Right lobe of liver (tissue), 6 donors: ENCODE results near the gene COL27A1. TPM values are rescaled to one million over a fixed set of nuclear protein-coding genes. Genes with fewer than 3 reads are reported as not detected.

Experiments used
- ATAC-seq, 4 donors: fragments of 200-7000 bp; cut with Tn5 transposase; one replicate each; pipeline ENCODE4 v1.9.1; 2020; ENCODE audit warnings: mild to moderate bottlenecking in 4 of 4, moderate library complexity in 4 of 4
- DNase-seq, 3 donors: peaks; one replicate each; pipeline ENCODE4 v3.0.0-alpha.2; 2020
- H3K27ac ChIP-seq, 3 donors: fragments of 200-600 bp; one replicate each; pipeline ENCODE4 v1.8.0; 2022
- H3K27me3 ChIP-seq, 2 donors: fragments of 200-600 bp; one replicate each; pipeline ENCODE4 v1.8.0; 2022
- H3K36me3 ChIP-seq, 4 donors: fragments of 200-600 bp; sonication (generic) in 1 of 4; one replicate each; pipeline versions ENCODE4 v1.5.1 to v1.8.0; 2017 to 2022; ENCODE audit warnings: control low read depth in 1 of 4
- H3K4me1 ChIP-seq, 4 donors: fragments of 200-600 bp; sonication (generic) in 1 of 4; one replicate each; pipeline versions ENCODE4 v1.5.1 to v1.8.0; 2017 to 2022; ENCODE audit warnings: control low read depth in 1 of 4
- H3K4me3 ChIP-seq, 3 donors: fragments of 200-600 bp; one replicate each; pipeline ENCODE4 v1.8.0; 2022
- H3K9me3 ChIP-seq, 4 donors: fragments of 200-600 bp; sonication (generic) in 1 of 4; one replicate each; pipeline versions ENCODE4 v1.5.1 to v1.8.0; 2017 to 2022; ENCODE audit warnings: control low read depth in 1 of 4
- CTCF ChIP-seq, 4 donors: fragments of 200-600 bp in 3 of 4; fragments of 450-650 bp in 1 of 4; IDR thresholded peaks; one replicate each; pipeline versions ENCODE4 v1.5.1 to v1.8.0; 2016 to 2022; ENCODE audit warnings: antibody characterized with exemption in 4 of 4, mild to moderate bottlenecking in 2 of 4
- POLR2A ChIP-seq: fragments of 450-650 bp; IDR thresholded peaks from one replicate; pipeline ENCODE4 v1.6.1; 2017; ENCODE audit warnings: antibody characterized with exemption, mild to moderate bottlenecking
- WGBS: methylation state at CpG from one replicate; pipeline ENCODE4 v1.1.6; 2018; ENCODE audit warnings: low coverage, low lambda C conversion rate; ENCODE audit not compliant: insufficient coverage; ENCODE audit errors: missing lambda C conversion rate; 5-methylcytosine and 5-hydroxymethylcytosine counted together
- intact Hi-C, 2 donors: fragments of 100-400 bp; cut with DNase I; formaldehyde crosslinking; loops; one replicate each; pipeline versions ENCODE4 v1.11.2 to v1.14.1; 2022
- long read RNA-seq: library from polyadenylated mRNA; unstranded; transcript quantifications from one replicate; pipeline ENCODE4 v2.0.0, GENCODE V29; 2019
- total RNA-seq, 6 experiments: library from RNA; depleted of rRNA in 2 of 6; stranded (reverse); fragments of >200 nt in 2 of 6; fragmentation: NEBNext Ultra II Directional in 3 of 6; extraction: Animal tissue kit (Norgen Biotek cat#: 25700) in 3 of 6; gene quantifications; one replicate each; pipeline versions ENCODE4 v1.1.0 to v1.2.4, GENCODE V29; 2016 to 2023
- donor health status: DM: no; HTN: yes; CAD: no.
- donor health status: DM: no; HTN: no; CAD: no.
- donor health status: DM: no; HTN: no; CAD: no.
- donor health status: DM: no; HTN: yes; CAD: no.
- donor health status: DM: no; HTN: yes; CAD: no.

Gene COL27A1
- 10 to 100 TPM; 11.8 to 51.9 (median 29.3) TPM for total RNA-seq
- long read RNA-seq, partial matches to known transcripts, result 1 of 3 reads
- long read RNA-seq, other reads (novel, unspliced or antisense), result 2 of 3 reads

- DNase-seq (peak; percentile 87 to 90 (median 87)), ATAC-seq (peak; percentile 82 to 85 (median 84))
- Histone ChIP-seq H3K4me1 (peaks cover 0 to 35% (median 4%) of the 10 kb centered on the region in 4 donors), H3K27ac (peak within 1 kb of the TSS; percentile 67 to 87 (median 85)), H3K27me3 (no peaks in the 10 kb centered on the region), H3K9me3 (no peaks in the 10 kb centered on the region), H3K36me3 (no peaks in the 10 kb centered on the region), H3K4me3 (peak within 1 kb of the TSS; percentile 60 to 70 (median 67))
- TF ChIP-seq CTCF (IDR thresholded peaks at IDR 0.05) (peak; percentile 94 to 96 (median 95)), POLR2A (peak; percentile 27)
- 2% methylated on average over 10 of the region's 63 CpGs for WGBS
- intact Hi-C loops, result loop anchor here (5.0 to 10.0 kb wide), 2 partner anchors 89 to 147 kb away; no protein-coding TSS in a partner anchor
Measured at GRCh38 chr9:114155263-114155994, at the start of gene COL27A1. Gene COL27A1, plus strand, starts transcription at chr9:114155537. Its CDS starts 414 bp downstream, at chr9:114155951.

GRCh38 chr9:114107286-114108001 is 47.9 kb upstream of the COL27A1 start:
- peak in 2 of 4 donors; percentile 23 to 32 for ATAC-seq
- no peak overlapping the region for H3K27ac ChIP-seq
- H3K9me3 ChIP-seq, result no peaks in the 10 kb centered on the region
- 56% methylated on average over 13 of the region's 13 CpGs for WGBS
- H3K4me1 ChIP-seq, result no peaks in the 10 kb centered on the region
- no peak for TF ChIP-seq POLR2A
- TF ChIP-seq CTCF (IDR thresholded peaks at IDR 0.05), result no peak
- no peaks in the 10 kb centered on the region for H3K36me3 ChIP-seq
- intact Hi-C loops, result loop anchor here (2.0 to 5.0 kb wide), 2 partner anchors 45 to 183 kb away; no protein-coding TSS in a partner anchor
- no peak overlapping the region for H3K4me3 ChIP-seq
- no peaks in the 10 kb centered on the region for H3K27me3 ChIP-seq
- no peak for DNase-seq

GRCh38 chr9:114108016-114108833 is 47.1 kb upstream of the COL27A1 start:
- intact Hi-C loops, result loop anchor here (2.0 to 5.0 kb wide), 2 partner anchors 44 to 183 kb away; no protein-coding TSS in a partner anchor
- no peaks in the 10 kb centered on the region for H3K36me3 ChIP-seq
- no peak overlapping the region for H3K27ac ChIP-seq
- H3K4me1 ChIP-seq, result no peaks in the 10 kb centered on the region
- H3K4me3 ChIP-seq, result no peak overlapping the region
- TF ChIP-seq POLR2A (no peak), CTCF (IDR thresholded peaks at IDR 0.05) (peak; percentile 96 to 100 (median 98))
- no peaks in the 10 kb centered on the region for H3K9me3 ChIP-seq
- H3K27me3 ChIP-seq, result no peaks in the 10 kb centered on the region
- ATAC-seq (peak; percentile 100), DNase-seq (peak; percentile 81 to 85 (median 83))
- WGBS, result 41% methylated on average over 23 of the region's 28 CpGs

- 65% methylated on average over 2 of the region's 6 CpGs for WGBS
- TF ChIP-seq CTCF (IDR thresholded peaks at IDR 0.05) (no peak), POLR2A (no peak)
- intact Hi-C loops, result loop anchor here (2.0 to 5.0 kb wide), 2 partner anchors 43 to 182 kb away; no protein-coding TSS in a partner anchor
- no peaks in the 10 kb centered on the region for H3K9me3 ChIP-seq
- no peaks in the 10 kb centered on the region for H3K4me1 ChIP-seq
- ATAC-seq (no peak), DNase-seq (no peak)
- no peaks in the 10 kb centered on the region for H3K36me3 ChIP-seq
- no peak overlapping the region for H3K4me3 ChIP-seq
- no peak overlapping the region for H3K27ac ChIP-seq
- no peaks in the 10 kb centered on the region for H3K27me3 ChIP-seq
Measured at GRCh38 chr9:114109124-114109523, 46.2 kb upstream of the COL27A1 start.
